ENCODE data around the gene MED27. TPM values are rescaled to one million over a fixed set of nuclear protein-coding genes. Genes with fewer than 3 reads are reported as not detected.

The MED27 gene
- total RNA-seq, 1 experiment from 2014 or later = 30.4 TPM

DNA sequence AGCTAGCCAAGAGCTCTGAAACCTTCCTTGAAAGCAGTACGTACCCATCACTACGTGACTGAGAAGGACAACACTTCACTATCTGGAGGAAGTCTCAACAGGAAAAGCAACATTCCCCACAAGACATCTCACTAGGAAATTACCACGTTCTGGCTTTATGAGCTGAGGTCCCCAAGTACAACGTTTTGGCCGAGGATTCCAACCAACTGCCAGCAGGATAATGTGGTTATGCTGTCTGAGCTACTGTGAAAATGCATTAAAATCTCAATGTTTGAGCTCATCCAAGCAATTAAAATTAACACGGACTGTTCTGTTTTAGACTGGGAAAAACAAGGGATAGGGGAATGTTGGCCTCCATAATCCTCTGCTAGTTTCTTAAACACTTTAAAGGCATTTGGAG is 16.4 kb downstream of the MED27 start:
- no TSS peak for BruUV-seq (replicated peaks)

DNA sequence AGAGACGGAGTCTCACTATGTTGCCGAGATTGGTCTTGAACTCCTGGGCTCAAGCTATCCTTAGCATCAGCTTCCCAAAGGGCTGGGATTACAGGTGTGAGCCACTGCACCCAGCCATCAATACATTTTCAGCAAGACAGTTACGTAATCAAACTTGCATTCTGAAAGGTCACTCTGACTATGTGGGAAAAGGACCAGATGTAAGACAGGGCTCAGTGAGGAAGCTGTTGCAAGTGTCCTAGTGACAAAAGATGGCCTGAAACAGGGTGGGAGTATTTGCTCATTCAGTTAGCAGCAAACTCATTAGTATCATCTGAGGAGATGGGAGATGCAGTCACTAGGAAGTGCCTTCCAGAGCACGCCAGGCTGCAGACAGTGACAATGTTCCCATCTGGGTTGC is 16.9 kb downstream of the MED27 start:
- H3K27me3 ChIP-seq (replicated peaks; ENCODE audit: control insufficient read depth, insufficient read depth, low read length) = no peaks in the 10 kb centered on the region
- no peaks in the 10 kb centered on the region for H3K36me3 ChIP-seq (ENCODE audit: control insufficient read depth, insufficient read depth, low read length)
- H3K36me3 Mint-ChIP-seq (ENCODE audit: insufficient read depth, unreplicated experiment) = peaks cover 11% of the 10 kb centered on the region
- no peaks in the 10 kb centered on the region for H3K27me3 Mint-ChIP-seq (ENCODE audit: insufficient read depth, unreplicated experiment)
- H3K9me3 Mint-ChIP-seq (ENCODE audit: unreplicated experiment) = peaks cover 10% of the 10 kb centered on the region
- POLR2A ChIA-PET = no interaction called here
- H3K4me1 ChIP-seq = no peaks in the 10 kb centered on the region
- intact Hi-C loops (cut with micrococcal nuclease; ENCODE audit: unreplicated experiment) = no loop called here
- H3K4me3 ChIP-seq (ENCODE audit: low read depth, low read length) = no peak overlapping the region
- no peak overlapping the region for H3K27ac Mint-ChIP-seq (ENCODE audit: unreplicated experiment)
- CTCF ChIA-PET = no interaction called here
- TF ChIP-seq, protein P1, sequence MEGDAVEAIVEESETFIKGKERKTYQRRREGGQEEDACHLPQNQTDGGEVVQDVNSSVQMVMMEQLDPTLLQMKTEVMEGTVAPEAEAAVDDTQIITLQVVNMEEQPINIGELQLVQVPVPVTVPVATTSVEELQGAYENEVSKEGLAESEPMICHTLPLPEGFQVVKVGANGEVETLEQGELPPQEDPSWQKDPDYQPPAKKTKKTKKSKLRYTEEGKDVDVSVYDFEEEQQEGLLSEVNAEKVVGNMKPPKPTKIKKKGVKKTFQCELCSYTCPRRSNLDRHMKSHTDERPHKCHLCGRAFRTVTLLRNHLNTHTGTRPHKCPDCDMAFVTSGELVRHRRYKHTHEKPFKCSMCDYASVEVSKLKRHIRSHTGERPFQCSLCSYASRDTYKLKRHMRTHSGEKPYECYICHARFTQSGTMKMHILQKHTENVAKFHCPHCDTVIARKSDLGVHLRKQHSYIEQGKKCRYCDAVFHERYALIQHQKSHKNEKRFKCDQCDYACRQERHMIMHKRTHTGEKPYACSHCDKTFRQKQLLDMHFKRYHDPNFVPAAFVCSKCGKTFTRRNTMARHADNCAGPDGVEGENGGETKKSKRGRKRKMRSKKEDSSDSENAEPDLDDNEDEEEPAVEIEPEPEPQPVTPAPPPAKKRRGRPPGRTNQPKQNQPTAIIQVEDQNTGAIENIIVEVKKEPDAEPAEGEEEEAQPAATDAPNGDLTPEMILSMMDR (IDR thresholded peaks at IDR 0.05; ENCODE audit: insufficient read depth in 1 of 2, low read depth in 1 of 2, low read length in 1 of 2, severe bottlenecking in 1 of 2, unreplicated experiment in 1 of 2) = no peak
- DNase-seq = no peak
- no peak overlapping the region for H3K4me3 Mint-ChIP-seq (ENCODE audit: unreplicated experiment)
- no peaks in the 10 kb centered on the region for H3K9me3 ChIP-seq
- no TSS peak for BruUV-seq (replicated peaks)
- peaks cover 4% of the 10 kb centered on the region for H3K4me1 Mint-ChIP-seq (ENCODE audit: low read depth, unreplicated experiment)

More for the DNA sequence above, 16.4 kb downstream of the MED27 start:
- no peak overlapping the region for H3K27ac Mint-ChIP-seq (ENCODE audit: unreplicated experiment)
- H3K9me3 Mint-ChIP-seq (ENCODE audit: unreplicated experiment) = peaks cover 6% of the 10 kb centered on the region
- no peaks in the 10 kb centered on the region for H3K9me3 ChIP-seq
- no peaks in the 10 kb centered on the region for H3K36me3 ChIP-seq (ENCODE audit: control insufficient read depth, insufficient read depth, low read length)
- no peaks in the 10 kb centered on the region for H3K27me3 Mint-ChIP-seq (ENCODE audit: insufficient read depth, unreplicated experiment)
- H3K36me3 Mint-ChIP-seq (ENCODE audit: insufficient read depth, unreplicated experiment) = peaks cover 11% of the 10 kb centered on the region
- CTCF ChIA-PET = no interaction called here
- intact Hi-C loops (cut with micrococcal nuclease; ENCODE audit: unreplicated experiment) = no loop called here
- peaks cover 4% of the 10 kb centered on the region for H3K4me1 Mint-ChIP-seq (ENCODE audit: low read depth, unreplicated experiment)
- DNase-seq = no peak
- H3K4me1 ChIP-seq = no peaks in the 10 kb centered on the region
- H3K4me3 Mint-ChIP-seq (ENCODE audit: unreplicated experiment) = no peak overlapping the region
- POLR2A ChIA-PET = no interaction called here
- TF ChIP-seq, protein P1 (IDR thresholded peaks at IDR 0.05; ENCODE audit: insufficient read depth in 1 of 2, low read depth in 1 of 2, low read length in 1 of 2, severe bottlenecking in 1 of 2, unreplicated experiment in 1 of 2) = no peak
- no peaks in the 10 kb centered on the region for H3K27me3 ChIP-seq (replicated peaks; ENCODE audit: control insufficient read depth, insufficient read depth, low read length)
- H3K4me3 ChIP-seq (ENCODE audit: low read depth, low read length) = no peak overlapping the region

DNA sequence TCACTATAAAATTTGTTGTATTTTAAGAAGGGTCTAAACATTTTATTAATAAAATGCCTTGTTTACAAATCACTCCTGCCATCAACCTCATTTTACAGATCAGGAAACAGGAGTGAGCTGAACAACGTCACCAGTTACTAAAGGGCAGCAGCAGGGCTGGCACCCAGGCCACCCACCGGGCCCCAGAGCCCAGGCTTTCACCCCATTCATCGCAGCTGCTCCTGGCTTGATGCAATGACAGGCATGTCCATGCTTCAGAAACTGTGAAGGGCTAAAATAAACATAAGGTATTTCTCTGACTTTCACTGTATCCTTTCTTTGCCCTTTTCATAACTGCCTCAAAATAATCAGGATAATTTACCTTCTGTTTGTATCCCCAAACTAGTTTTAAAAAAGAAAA is 18.1 kb downstream of the MED27 start:
- ChIA-PET CTCF (no interaction called here), POLR2A (no interaction called here)
- Mint-ChIP-seq H3K9me3 (ENCODE audit: unreplicated experiment) (peaks cover 10% of the 10 kb centered on the region), H3K27me3 (ENCODE audit: insufficient read depth, unreplicated experiment) (no peaks in the 10 kb centered on the region), H3K4me3 (ENCODE audit: unreplicated experiment) (no peak overlapping the region), H3K27ac (ENCODE audit: unreplicated experiment) (no peak overlapping the region), H3K4me1 (ENCODE audit: low read depth, unreplicated experiment) (peaks cover 4% of the 10 kb centered on the region), H3K36me3 (ENCODE audit: insufficient read depth, unreplicated experiment) (peaks cover 5% of the 10 kb centered on the region)
- Histone ChIP-seq H3K4me1 (no peaks in the 10 kb centered on the region), H3K36me3 (ENCODE audit: control insufficient read depth, insufficient read depth, low read length) (no peaks in the 10 kb centered on the region), H3K9me3 (no peaks in the 10 kb centered on the region), H3K4me3 (ENCODE audit: low read depth, low read length) (no peak overlapping the region), H3K27me3 (replicated peaks; ENCODE audit: control insufficient read depth, insufficient read depth, low read length) (no peaks in the 10 kb centered on the region)
- intact Hi-C loops (cut with micrococcal nuclease; ENCODE audit: unreplicated experiment) = no loop called here
- TF ChIP-seq, protein P1 (IDR thresholded peaks at IDR 0.05; ENCODE audit: insufficient read depth in 1 of 2, low read depth in 1 of 2, low read length in 1 of 2, severe bottlenecking in 1 of 2, unreplicated experiment in 1 of 2) = no peak
- no peak for DNase-seq
- no TSS peak for BruUV-seq (replicated peaks)
